ENCODE results near the gene MATN1. TPM values are rescaled to one million over a fixed set of nuclear protein-coding genes. Genes with fewer than 3 reads are reported as not detected.

The MATN1 gene
- total and polyA plus RNA-seq, 8 donors: 0.06 to 0.07 TPM; not detected in 6

DNA sequence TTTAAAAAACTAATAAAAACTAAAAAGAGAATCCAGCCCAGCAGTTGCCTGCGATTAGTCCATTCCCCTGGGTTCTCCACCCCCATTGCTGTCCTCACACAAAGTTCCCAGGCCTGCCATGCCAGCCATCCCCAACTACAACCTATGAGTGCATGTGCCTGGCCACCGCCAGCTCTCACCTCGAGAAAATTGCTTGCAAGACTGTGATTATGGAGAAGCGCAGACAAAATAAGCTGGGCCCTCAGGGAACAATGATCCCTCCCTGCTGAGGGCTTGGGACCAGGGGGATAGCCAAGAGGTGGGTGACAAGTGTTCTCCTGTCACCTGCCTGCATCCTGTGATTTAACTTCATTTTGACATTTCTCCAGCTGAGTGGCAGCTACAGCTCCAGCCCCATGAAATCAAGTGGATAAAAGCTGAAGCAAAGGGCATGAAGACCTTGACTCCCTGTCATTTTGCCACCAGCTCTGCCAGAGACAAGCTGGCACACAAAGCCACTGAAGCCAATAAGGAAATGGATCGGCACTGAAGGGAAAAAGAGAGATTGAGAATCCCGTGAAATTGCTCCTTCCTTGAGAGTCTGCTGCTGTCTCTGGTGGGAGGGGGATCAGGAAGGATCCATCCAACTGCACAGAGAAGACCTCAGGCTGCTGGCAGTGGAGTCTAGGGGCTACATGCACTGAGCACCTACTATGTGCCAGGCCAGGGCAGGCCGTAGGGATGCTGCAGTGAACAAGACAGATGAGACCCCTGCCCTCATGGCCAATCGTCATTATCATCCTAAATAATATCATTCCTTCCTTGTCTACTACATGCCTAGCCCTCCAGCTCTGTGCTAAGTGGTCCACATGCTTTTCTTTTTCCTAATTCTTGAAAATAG, 40.7 kb downstream of the MATN1 start:
- H3K27me3 ChIP-seq: no peaks in the 10 kb centered on the region
- DNase-seq: peak in 2 of 6 donors; percentile 48 to 66
- no peaks in the 10 kb centered on the region for H3K36me3 ChIP-seq
- H3K27ac ChIP-seq: peak overlapping the region; percentile 25 to 86 (median 58)
- no peak overlapping the region for H3K4me3 ChIP-seq
- H3K4me1 ChIP-seq: peaks cover 7 to 12% (median 12%) of the 10 kb centered on the region in 3 donors
- TF ChIP-seq CTCF (IDR thresholded peaks at IDR 0.05): no peak
- 43% methylated on average over 8 of the region's 8 CpGs for WGBS, 2 donors
- no peaks in the 10 kb centered on the region for H3K9me3 ChIP-seq
- peak; percentile 22 to 62 (median 42) for ATAC-seq
- intact Hi-C loops (cut with DNase I): no loop called here
- no peak for FAIRE-seq

- DNase-seq (peak in 2 of 6 donors; percentile 54 to 57), ATAC-seq (peak; percentile 43 to 78 (median 66)), FAIRE-seq (no peak)
- no peaks in the 10 kb centered on the region for H3K36me3 ChIP-seq
- no peaks in the 10 kb centered on the region for H3K27me3 ChIP-seq
- H3K4me1 ChIP-seq: peaks cover 7 to 12% (median 12%) of the 10 kb centered on the region in 3 donors
- peak overlapping the region; percentile 25 to 86 (median 58) for H3K27ac ChIP-seq
- no peak overlapping the region for H3K4me3 ChIP-seq
- WGBS, 2 donors: 29 to 36% methylated on average over 3 of the region's 3 CpGs
- intact Hi-C loops (cut with DNase I): no loop called here
- no peaks in the 10 kb centered on the region for H3K9me3 ChIP-seq
- TF ChIP-seq CTCF (IDR thresholded peaks at IDR 0.05): no peak
Observed at GRCh38 chr1:30681782-30682181, 41.6 kb downstream of the MATN1 start.

DNA sequence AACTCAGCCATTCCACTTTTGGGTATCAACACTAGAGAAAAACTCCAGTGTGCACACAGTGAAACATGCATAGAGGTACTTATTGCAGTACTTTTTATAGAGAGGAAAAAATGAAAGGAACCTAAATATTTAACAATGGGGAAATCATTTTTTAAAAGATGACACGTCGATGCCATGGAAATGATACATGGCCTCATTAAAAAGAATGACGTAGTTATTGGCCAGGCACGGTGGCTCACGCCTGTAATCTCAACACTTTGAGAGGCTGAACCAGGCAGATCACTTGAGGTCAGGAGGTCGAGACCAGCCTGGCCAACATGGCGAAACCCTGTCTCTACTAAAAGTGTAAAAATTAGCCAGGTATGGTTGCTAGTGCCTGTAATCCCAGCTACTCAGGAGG, 42.5 kb downstream of the MATN1 start:
- Histone ChIP-seq H3K9me3 (no peaks in the 10 kb centered on the region), H3K27ac (peak overlapping the region in 1 of 4 donors; percentile 76), H3K4me1 (peaks cover 7 to 12% (median 12%) of the 10 kb centered on the region in 3 donors), H3K27me3 (no peaks in the 10 kb centered on the region), H3K4me3 (no peak overlapping the region), H3K36me3 (no peaks in the 10 kb centered on the region)
- 61 to 64% methylated on average over 7 of the region's 7 CpGs for WGBS, 2 donors
- intact Hi-C loops (cut with DNase I): no loop called here
- no peak for TF ChIP-seq CTCF (IDR thresholded peaks at IDR 0.05)
- peak in 1 of 6 donors; percentile 15 for DNase-seq
- FAIRE-seq: no peak
- ATAC-seq: no peak

DNA sequence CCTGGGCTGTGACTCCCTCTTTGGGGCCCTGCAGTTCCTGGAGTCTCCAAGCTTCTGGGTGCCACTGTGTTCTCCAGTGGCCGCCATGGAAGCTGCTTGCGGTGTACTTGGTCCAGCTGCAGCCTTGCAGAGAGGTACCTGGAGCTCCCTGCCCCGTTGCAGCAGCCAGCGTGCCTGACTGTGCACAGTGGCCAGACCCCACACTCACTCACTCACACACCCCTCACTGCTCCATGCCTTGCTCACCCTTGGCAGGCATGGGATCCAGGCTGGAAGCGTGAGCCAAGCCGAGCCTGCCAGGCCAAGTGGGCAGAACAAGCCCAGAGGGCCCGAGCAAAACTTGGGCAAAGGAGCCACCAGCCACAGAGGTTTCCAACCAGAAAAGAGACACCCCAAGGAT, 43.0 kb downstream of the MATN1 start:
- no peak overlapping the region for H3K27ac ChIP-seq
- peak in 1 of 6 donors; percentile 53 for DNase-seq
- H3K4me3 ChIP-seq: no peak overlapping the region
- peaks cover 7 to 12% (median 12%) of the 10 kb centered on the region in 3 donors for H3K4me1 ChIP-seq
- H3K36me3 ChIP-seq: no peaks in the 10 kb centered on the region
- no peak for ATAC-seq
- no peak for FAIRE-seq
- TF ChIP-seq CTCF (IDR thresholded peaks at IDR 0.05): no peak
- no peaks in the 10 kb centered on the region for H3K9me3 ChIP-seq
- intact Hi-C loops (cut with DNase I): no loop called here
- WGBS, 2 donors: 93 to 97% methylated on average over 7 of the region's 7 CpGs
- no peaks in the 10 kb centered on the region for H3K27me3 ChIP-seq

DNA sequence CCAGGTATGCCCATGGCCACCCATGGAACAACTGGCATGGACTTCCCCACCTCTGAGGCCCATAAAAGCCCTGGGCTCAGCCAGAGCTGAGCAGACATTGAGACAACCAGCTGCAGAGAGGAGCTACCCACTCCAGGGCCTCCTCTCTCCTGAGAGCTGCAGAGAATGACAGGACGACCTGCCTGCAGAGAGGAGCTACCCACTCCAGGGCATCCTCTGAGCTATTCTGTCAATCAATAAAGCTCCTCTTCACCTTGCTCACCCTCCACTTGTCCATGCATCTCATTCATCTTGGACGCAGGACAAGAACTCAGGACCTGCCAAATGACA, 43.4 kb downstream of the MATN1 start:
- ATAC-seq (no peak), DNase-seq (no peak), FAIRE-seq (no peak)
- no peak overlapping the region for H3K27ac ChIP-seq
- intact Hi-C loops (cut with DNase I): no loop called here
- 41 to 98% methylated on average over 2 of the region's 2 CpGs for WGBS, 2 donors
- H3K4me1 ChIP-seq: peaks cover 7 to 12% (median 12%) of the 10 kb centered on the region in 3 donors
- TF ChIP-seq CTCF (IDR thresholded peaks at IDR 0.05): no peak
- no peaks in the 10 kb centered on the region for H3K36me3 ChIP-seq
- H3K4me3 ChIP-seq: no peak overlapping the region
- H3K9me3 ChIP-seq: no peaks in the 10 kb centered on the region
- no peaks in the 10 kb centered on the region for H3K27me3 ChIP-seq

All from pancreas (tissue), 10 donors.